ENCODE results near the gene ADRM1. TPM values are rescaled to one million over a fixed set of nuclear protein-coding genes. Genes with fewer than 3 reads are reported as not detected.

Gene ADRM1
- total RNA-seq, 1 donor from 2014 or later: 75.5 TPM

GRCh38 chr20:62275219-62275618 lies 27.6 kb upstream of the ADRM1 start:
- DNase-seq: no peak
- ATAC-seq: no peak
- intact Hi-C loops (cut with micrococcal nuclease): no loop called here

DNA sequence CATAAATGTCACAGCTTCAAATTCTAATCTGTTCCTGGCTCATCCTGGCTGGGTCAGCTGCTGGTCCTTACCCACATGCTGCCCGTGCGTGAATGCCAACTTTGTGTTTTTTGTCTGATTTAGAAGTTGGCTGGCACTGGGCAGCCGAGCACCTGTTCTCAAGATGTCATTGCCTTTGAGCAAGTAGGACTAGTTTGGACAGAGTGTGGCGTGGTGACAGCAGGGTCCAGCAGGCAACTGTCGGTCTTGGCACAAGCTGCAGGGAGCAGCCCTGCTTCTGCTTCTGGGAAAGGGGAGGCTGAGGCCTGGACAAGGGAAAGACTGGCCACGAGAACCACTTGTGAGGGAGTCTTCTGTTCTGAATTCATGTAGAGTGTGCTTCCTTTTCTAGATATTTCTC lies 26.4 kb upstream of the ADRM1 start:
- peak; percentile 80 for ATAC-seq

GRCh38 chr20:62277253-62277652 lies 25.5 kb upstream of the ADRM1 start:
- intact Hi-C loops (cut with micrococcal nuclease): no loop called here
- ATAC-seq: peak; percentile 56
- peak; percentile 52 for DNase-seq

More for the DNA sequence above, 26.4 kb upstream of the ADRM1 start:
- DNase-seq: no peak
- intact Hi-C loops (cut with micrococcal nuclease): no loop called here

- ATAC-seq: no peak
- intact Hi-C loops (cut with micrococcal nuclease): no loop called here
- DNase-seq: no peak
These were observed 22.5 kb upstream of the ADRM1 start for GRCh38 chr20:62280303-62280702.

DNA sequence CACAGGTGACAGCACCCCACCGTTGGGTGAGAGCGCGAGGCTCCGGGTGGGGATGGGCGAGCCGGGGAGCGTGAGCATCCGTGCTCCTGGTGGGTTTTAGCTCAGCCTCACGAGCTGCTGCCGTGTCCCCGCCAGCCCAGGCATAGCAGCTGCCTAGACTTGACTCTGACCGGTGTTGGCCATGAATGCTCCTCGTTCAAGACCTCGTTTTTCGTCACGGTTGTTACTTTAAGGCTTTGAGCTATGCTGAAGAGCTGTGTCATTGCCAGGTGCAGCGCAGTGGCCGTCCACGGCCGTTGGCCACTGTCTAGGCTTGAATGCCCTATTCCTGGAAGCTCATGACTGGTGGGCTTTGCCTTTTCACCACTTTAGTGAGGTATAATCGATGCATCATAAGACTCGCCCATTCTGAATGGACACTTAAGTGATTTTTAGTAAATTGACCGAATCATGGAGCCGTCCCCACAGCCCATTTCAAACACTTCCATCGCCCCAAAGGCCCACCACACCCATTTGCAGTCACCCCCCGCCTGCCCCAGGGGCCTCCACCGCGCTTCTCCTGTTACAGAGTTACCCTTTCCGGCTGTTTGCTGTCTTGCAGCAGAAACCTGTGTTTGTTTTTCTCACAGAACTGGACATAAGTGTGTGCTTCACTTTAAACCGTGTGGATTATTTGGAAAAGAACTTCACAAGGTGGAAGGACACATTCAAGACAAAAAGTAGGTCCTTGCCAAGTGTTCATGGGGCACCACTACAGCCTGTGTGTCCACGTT lies 21.4 kb upstream of the ADRM1 start:
- ATAC-seq (no peak), DNase-seq (no peak)
- intact Hi-C loops (cut with micrococcal nuclease): no loop called here

DNA sequence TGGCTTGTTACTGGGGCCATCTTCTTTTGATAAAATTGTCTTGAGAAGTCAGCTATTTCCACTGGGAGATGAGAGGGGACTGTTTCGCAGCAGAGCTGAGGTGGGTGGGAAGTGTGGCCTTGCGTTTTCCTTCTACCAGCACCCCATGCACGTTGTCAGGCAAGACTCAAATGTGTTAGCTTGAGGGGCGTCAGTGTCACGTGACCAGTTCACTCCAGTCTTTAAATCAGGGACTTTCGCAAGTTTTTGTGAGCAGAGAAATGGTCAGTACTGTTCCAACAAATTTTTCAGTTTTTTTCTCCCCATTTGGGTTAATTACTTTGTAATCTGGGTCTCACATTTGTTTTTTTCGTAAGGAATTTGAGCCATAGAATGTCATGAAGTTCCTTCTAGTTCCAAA lies 20.7 kb upstream of the ADRM1 start:
- DNase-seq (no peak), ATAC-seq (no peak)
- intact Hi-C loops (cut with micrococcal nuclease): no loop called here

DNA sequence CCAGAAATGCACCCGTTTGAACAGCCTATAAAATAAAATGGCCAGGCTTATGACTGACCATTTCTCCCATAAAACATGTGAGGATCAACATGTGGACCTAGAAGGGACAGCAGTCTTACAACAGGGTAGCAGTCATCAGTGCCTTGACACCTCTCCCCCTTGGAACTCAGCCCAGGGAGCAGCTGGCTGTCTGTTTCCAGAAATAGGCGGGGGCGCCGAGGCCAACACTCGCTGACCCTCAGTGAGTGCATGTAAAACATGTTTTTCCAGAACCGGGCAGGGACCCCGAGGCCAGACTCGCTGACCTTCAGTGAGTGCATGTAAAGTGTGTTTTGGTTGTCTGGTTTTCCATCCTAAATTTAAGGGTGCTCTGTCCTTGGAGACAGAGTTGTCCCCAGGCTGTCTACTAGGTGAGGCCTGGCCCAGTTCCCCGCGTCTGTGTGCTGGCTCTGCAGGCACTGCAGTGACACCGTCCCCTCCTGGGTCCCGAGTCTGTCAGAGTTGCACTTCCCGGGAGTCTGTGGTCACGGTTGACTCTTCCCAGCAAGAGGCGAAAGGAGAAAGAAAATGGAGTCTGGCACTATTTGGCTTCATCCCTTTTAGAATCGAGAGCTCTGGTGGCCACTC lies 19.8 kb upstream of the ADRM1 start:
- ATAC-seq (peak; percentile 88), DNase-seq (peak; percentile 83)
- intact Hi-C loops (cut with micrococcal nuclease): no loop called here

DNA sequence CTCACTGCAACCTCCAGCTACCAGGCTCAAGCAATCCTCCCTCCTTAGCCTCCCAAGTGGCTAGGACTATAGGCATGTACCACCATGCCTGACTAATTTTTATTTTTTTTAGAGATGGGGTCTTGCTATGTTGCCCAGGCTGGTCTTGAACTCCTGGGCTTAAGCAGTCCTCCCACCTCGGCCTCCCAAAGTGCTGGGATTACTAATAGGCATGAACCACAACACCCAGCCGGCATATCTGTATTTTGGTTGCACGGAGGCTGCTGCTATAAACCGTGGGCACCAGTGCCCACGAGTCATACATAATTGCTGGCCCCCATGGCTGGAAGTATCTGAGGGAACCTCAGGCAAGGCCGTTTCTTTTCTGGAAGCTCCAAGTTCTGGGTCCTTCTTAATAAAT lies 18.3 kb upstream of the ADRM1 start:
- DNase-seq: no peak
- intact Hi-C loops (cut with micrococcal nuclease): no loop called here
- no peak for ATAC-seq

DNA sequence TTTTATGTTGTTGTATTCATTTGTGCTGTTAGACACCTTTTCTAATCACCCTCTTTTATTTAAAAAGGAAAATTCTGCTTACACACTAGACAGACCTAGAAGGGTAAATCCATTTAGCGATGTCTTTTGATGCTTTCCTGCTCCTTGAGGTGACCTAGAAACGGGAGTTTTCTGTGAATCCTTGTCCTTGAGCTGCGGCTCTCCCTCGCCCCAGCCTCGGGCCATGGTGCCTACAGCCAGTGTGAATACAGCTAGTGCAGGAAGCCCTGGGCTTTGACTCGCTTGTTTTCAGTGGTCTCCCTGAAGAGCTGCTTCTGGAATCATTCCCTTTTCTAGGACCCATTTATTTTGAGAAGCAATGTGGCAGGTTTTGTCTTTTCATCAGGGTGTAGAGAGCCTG lies 17.6 kb upstream of the ADRM1 start:
- DNase-seq (no peak), ATAC-seq (no peak)
- intact Hi-C loops (cut with micrococcal nuclease): no loop called here

DNA sequence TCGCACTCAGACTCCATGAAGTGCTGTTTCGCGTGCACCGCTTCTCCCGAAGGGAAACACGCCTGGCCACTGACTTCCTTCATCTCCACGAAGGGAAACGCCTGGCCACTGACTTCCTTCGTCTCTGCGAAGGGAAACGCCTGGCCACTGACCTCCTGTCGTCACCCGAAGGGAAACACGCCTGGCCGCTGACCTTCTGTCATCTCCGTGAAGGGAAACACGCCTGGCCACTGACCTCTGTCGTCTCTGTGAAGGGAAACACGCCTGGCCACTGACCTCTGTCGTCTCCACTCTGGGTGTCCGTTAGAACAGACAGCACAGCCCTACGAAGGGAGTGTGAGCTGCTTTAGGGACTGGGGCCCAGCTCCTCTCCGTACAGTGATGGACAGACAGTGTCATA lies 17.1 kb upstream of the ADRM1 start:
- no peak for ATAC-seq
- intact Hi-C loops (cut with micrococcal nuclease): no loop called here
- DNase-seq: no peak

GRCh38 chr20:62286493-62287064 lies 16.2 kb upstream of the ADRM1 start:
- peak; percentile 52 for ATAC-seq
- intact Hi-C loops (cut with micrococcal nuclease): no loop called here
- peak; percentile 70 for DNase-seq

GRCh38 chr20:62287129-62287528 lies 15.7 kb upstream of the ADRM1 start:
- intact Hi-C loops (cut with micrococcal nuclease): no loop called here
- no peak for DNase-seq
- ATAC-seq: no peak

GRCh38 chr20:62287759-62288534 lies 14.8 kb upstream of the ADRM1 start:
- no peak for DNase-seq
- intact Hi-C loops (cut with micrococcal nuclease): no loop called here
- no peak for ATAC-seq

GRCh38 chr20:62288535-62289105 lies 14.2 kb upstream of the ADRM1 start:
- intact Hi-C loops (cut with micrococcal nuclease): no loop called here
- no peak for DNase-seq
- ATAC-seq: no peak

DNA sequence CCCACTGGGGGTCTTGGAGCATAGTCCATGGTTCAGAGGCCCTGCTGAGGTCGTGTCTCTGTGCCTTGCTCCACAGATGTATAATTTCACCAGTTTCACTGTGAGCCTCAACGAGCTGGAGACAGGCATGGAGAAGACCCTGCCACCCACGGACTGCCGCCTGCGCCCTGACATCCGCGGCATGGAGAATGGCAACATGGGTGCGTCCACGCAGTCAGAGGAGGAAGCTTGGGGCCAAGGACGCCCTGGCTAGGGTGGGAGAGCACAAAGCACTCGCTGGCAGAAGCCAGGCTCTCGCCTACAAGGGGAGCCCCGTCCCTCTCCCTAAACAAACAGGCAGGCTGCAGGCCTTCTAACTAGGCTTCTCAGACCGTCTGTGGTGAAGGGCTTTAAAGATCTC lies 13.7 kb upstream of the ADRM1 start:
- no peak for ATAC-seq
- no peak for DNase-seq
- intact Hi-C loops (cut with micrococcal nuclease): no loop called here

DNA sequence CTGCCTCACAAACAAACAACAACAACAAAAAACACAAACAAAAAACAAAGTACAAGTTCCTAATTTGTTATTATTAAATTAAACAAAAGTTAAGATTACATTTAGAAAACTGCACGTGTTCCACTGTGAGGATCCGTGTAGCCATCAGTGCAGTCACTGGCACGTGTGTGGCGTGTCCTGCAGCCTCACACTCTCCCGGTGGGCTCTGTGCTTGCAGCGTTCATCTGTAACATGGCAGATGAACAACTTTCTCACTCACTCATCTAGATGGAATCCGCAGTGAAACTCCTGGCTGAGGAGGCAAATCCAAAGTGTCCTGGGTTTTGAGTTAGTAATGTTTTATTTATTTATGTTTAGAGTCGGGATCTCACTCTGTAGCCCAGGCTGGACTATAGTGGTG lies 12.9 kb upstream of the ADRM1 start:
- intact Hi-C loops (cut with micrococcal nuclease): no loop called here
- DNase-seq: no peak
- no peak for ATAC-seq

DNA sequence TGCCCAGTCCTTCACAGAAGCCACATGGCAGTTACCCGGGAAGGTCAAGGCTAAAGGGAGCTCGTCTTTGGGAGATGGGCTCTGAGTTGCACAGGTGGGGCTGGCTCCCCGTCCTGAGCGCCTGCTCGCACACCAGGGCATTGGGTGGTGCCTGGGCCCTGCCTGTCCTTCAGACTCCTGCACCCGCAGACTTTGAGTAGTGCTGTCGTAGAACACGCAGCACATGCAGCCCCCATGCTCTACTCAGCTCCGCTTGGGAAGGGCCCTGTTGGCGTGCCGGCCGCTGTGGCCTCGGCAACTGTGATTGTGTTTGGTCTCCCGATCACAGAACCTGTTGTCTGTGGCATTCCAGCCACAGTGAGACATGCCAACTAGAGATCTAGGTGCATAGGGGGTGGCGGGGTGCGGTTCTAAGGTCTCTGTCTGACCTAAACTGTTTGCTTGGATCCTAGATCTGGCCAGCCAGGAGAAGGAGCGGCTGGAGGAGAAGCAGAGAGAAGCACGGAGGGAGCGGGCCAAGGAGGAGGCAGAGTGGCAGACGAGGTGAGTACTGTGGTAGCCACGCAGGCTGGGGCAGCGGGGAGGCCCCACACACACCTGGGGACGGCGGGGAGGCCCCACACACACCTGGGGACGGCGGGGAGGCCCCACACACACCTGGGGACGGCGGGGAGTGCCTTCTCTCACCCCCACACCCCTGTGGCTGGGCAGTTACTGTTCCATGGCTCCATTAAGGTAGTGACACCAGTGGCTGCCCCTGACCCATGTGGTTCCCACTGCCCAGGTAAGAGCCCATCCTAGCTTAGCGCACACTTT lies 11.3 kb upstream of the ADRM1 start:
- DNase-seq: no peak
- intact Hi-C loops (cut with micrococcal nuclease): no loop called here
- ATAC-seq: no peak

GRCh38 chr20:62292108-62292507 lies 10.7 kb upstream of the ADRM1 start:
- DNase-seq (no peak), ATAC-seq (no peak)
- intact Hi-C loops (cut with micrococcal nuclease): no loop called here

Data from left ventricle myocardium superior (tissue), 1 donor.